ENCODE measurements around the gene AHDC1.
"Not testable (repeated sequence)": the region's sequence is repeated elsewhere in the genome, so short reads cannot be mapped to it uniquely, and the experiment has no call there.

Gene AHDC1

DNA sequence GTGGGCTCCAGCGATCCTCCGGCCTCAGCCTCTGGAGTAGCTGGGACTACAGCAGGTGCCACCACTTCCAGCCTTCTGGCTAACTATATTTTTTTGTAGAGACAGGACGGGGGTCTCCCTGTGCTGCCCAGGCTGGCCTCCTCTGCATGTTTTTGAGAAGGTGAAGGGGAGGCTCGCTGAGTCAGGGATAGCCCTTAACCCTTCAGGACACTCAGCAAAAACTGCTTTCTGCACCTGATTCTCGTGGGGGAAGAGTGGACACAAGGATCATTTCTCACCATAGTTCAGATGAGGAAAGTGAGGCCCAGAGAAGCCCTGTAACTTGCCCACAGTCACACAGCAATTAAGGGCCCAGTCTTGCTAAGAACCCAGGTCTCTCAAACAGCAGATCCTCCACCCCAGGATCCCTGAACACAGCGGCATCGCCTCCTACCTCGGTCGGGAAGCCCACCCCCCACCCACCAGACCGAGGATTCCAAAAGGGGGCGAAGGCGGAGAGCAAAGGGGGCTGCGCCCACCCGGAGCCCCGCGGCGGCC is 29.8 kb upstream of the AHDC1 start:
- DNase-seq, result no peak

DNA sequence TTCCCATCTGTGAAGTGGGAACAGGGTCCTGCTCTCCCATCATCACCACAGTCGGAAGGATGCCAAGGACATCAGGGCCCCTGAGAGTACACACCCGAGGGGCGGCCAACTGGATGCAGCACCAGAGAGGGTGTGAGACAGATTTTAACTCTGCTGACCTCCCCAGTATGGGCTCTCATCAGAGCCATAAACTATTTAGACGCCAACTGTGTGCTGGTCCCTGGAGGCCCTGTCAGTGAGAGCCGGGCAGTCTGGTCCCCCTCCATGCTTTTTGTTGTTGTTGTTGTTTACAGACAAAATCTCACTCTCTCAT is 29.3 kb upstream of the AHDC1 start:
- no peak for DNase-seq

DNA sequence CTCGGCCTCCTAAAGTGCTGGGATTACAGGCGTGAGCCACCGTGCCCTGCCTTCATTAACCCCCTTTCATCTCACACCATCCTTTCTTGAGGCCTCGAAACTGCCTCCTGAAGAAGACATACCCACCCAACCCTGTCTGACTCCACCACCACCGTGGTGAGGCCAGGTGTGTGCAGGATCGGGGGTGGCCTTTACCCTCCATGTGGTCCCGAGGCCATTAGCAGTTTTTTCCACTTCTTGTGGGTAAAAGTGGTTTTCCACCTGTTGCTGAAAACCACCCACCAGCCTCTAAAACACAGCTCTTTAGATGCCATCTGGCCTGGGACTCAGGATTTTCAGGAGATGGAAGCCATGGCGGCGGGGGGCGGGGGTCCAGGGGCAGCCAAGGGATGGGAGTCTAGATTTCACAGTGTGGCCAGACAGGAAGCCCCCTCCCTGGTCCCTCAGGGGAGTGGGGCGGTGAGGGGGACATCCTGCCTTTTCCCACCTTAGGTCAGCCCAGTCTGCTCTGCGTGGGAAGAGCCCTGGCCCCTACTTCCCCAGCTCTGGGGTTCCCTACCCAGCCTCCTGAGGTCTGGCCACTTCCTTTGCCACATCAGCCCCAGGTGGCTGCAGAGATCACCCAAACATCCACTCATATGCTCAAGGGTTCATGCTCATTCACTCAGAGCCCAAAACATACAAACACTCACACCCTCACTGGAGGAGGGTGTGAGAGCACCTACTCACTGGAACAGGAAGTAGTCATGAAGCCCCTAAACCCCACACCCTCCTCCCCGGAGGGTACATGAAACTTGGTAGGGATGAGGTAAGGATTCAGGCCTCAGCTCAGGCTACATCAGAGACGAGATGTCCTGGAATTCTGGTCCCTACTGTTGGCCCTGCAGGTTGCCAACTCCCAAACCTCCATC is 28.7 kb upstream of the AHDC1 start:
- no peak for DNase-seq

DNA sequence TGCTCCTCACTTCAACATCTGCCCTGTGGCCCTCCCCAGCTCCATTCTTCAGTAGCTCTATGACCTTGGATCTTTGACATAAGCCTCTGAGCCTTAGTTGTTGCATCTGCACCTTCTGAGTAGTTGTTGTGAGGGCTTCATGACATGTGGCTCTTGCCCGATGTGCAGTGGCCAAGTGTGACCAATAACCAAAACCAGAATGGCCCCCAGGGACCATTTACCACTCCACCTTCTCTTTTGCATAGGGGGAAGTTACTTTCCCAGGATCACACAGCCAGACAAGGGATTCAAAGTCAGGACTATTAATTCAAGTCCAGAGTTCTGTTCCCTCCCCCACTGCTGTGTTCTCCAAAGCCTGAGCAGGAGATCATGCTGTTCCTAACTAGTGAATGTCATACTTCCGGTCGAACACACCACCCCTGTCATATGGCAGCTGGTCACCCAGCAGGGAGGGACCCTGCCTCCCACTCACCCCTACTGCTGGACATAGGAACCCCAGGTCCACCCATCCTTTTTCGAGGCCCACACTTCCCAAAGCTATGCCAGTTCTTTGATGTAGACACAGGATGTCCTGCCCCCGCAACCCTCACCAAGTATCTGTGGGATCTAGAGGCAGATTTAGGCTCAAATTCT is 27.0 kb upstream of the AHDC1 start:
- no peak for DNase-seq

DNA sequence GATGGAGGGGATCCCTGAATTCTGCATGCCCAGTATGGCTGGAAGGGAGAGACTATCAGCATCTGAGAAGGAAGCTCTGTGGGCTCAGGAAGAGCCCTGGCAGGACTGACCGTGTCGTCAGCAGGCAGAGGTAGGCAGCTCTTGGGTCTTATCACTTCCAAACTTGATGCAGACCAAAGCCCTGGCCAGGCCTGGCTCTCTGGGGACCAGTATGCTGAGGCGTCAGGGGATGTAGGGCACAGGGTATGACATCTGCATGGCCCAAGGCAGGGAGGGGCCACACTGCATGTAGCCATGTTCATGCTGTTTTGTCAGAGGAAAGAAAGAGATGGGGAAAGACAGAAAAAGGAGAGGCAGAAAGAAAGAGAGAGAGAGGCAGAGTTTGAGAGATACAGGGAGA is 24.8 kb upstream of the AHDC1 start:
- DNase-seq, result no peak

DNA sequence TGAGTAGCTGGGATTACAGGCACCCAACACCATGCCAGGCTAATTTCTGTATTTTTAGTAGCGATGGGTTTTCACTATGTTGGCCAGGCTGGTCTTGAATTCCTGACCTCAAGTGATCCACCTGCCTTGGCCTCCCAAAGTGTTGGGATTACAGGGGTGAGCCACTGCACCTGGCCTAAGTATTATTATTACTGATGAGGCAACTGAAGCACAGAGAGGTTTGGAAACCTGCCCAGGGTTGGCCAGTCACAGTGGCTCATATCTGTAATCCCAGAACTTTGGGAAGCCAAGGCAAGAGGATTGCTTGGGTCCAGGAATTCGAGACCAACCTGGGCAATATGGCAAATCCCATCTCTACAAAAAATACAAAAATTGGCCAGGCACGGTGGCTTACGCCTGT is 23.8 kb upstream of the AHDC1 start:
- DNase-seq, result not testable (repeated sequence)

DNA sequence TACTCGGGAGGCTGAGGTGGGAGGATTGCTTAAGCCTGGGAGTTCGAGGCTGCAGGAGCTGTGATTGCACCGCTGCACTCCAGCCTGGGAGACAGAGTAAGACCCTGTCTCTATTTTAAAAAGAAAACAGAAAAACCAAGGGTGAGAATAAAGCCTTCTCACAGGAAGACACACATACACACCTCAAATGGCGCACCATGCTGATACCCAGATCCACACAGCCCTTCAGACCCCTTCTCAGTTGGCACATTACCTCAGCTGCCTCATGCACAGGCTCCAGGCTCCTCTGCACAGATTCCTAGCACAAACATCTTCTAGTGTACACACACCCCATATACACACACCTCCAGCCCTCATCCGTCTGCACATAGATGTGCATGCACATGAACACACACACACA is 23.1 kb upstream of the AHDC1 start:
- DNase-seq, result no peak

DNA sequence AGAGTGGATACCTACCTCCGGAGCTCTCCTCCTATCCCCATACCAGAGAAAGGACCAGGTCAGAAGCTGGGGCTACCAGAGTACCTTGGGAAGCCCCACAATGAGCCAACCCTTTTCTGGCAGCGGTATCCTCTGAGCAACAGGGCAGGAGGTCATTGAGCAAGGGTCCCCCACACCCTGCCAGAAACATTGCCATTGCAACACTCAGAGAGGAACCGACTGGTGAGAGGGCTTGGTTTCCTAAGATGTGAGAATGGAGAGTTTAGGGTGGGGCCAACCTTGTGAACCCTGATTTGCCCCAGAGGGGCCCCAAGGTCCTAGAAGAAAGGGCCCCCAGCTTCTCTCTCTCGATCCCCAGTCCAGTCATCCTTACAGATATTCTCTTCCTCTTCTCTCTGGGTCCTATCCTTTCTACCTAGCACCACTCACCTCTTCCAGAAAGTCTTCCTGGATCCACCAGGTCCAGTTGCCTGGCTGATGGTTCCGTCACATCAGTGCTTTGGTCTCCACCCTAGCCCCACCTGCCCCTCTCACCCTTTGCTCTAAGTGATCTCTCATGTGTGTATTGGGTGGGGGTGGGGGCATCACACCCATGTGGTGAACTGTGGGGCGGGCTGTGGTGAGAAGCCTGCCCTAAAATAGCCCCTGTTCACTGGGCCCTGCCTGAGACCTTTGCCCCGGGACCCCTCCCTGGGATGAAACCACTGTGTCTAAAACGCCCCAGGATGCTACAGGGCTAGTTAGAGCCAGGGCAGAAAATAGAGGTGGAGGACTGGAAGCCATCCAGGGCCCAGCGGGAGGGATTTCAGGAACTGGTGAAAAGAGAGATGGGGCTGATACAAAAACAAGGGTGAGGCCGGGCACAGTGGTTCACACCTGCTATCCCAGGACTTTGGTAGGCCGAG is 22.3 kb upstream of the AHDC1 start:
- DNase-seq, result no peak

DNA sequence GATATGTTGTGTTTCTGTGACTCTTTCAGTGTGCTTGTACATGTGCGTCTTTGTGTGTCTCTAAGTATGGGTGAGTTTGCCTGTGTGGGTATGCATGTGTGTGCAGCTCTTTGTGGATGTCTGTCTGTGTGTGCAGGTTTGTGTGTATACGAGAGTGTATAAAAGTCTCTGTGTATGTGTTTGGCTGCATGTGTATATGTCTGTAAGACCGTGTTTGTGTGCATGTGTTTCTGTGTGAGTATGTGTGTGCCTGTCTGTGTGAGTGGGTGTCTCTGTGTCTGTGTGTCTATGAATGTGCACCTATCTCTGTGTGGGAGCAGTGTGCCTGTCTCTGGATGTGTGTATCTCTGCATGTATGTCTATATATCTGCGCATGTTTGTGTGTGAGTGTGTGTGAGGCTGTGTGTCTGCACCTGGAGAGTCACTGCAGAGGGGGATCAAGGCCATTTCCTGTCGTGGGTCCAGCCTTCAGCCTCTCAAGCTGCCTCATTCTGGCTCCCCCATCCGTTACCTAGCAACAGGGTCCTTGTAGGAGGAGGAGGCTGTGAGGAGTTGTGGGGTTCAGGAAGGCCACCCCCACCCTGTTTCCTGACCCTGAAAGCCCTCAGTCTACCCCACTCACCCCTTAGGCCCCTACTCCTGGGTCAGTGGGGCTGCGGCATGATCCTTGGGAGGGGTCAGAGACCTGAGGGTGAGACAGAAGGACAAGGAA is 20.7 kb upstream of the AHDC1 start:
- DNase-seq, result no peak

DNA sequence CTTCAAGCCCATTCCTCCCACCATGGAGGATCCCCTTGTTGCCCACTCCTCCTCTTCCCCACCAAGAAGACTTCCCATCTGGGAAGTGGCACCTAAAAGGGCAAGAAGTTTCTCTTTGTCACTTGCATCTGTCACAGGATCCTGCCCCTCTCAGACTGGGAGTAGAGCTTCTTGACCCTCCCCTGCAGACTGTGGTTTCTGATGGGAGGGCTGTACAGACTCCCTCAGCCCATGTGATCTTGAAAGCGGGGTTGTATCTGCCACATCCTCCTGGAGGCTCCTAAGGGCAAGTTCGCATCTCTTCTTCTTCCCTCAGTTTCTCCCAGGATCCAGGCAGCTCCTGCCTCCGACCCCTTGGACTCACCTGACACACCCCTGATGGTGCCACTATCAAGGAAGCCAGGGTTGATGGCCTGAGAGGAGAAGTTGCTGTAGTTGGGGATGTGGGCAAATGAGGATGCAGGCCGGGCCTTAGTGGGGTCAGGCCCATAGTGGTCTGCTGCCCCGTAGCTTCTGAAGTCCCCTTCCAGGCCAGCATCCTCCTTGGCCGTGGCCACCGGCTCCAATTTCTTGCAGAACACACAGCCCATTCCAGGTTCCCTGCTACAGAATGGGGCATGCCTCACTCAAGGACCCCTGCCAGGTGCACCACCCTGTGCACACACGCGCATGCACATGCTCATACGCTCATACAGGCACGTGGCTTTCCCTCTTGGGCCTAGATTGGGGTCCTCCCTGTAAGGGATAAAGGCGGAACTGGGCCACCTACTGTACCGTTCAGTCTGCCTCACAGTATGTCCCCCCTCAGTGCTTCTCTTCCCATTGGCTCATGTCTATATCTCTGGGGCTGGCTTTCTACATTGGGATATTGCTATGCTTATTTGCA is 19.6 kb upstream of the AHDC1 start:
- DNase-seq, result no peak

DNA sequence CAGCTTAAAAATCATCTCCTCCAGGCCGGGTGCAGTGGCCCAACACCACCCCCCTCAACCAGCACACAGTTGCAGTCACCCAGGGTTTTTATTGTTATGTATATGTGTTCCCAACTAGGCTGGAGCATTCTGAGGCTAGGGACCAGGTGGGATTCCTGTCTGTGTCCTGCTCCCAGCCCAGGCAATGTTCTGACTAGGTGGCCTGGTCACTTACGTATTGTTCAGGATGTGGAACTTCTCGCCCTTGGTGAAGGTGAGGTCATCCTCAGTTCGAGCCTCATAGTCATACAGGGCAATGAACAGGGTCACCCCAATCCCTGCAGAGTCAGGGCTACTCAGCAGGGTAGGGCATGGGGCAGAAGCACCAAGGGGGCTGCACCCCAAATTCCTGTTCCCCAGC is 18.9 kb upstream of the AHDC1 start:
- DNase-seq, result no peak

DNA sequence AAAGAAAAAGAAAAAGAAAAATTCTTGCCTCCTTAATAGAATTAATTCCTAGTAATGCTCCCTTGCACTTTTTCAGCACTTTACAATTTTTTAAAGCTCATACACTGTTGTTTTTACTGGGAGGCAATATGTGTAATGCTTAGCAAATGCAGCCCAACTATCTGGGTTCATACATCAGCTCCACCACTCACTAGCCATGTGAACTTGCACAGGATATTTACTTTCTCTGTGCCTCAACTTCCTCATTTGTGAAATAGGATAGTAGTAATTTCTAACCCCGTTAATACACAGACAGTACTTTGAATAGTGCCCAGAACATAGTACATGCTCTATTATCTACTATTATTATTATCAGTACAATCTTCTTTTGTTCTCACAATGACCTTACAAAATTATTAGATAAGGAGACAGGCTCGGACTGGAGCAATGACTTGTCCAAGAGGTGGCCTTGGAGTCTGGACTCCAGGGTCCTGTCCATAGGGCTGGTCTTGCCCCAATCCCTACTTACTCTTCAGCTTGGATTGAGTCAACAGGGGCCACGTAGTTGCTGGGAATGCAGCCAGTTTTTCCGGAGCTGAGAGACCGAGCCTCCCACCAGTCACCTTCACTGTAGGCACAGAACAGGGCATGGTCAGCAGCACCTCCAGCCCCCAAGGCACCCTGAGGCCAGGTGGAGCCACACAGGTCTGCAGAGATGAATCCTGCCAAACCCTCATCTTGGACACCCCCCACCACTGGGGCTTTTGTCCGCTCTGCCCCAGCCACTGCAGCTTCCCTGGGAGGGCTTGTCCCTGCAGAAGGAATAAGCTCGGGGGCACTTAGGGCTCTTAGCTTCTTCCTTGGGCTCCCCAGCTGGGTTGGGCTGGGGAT is 17.3 kb upstream of the AHDC1 start:
- no peak for DNase-seq

DNA sequence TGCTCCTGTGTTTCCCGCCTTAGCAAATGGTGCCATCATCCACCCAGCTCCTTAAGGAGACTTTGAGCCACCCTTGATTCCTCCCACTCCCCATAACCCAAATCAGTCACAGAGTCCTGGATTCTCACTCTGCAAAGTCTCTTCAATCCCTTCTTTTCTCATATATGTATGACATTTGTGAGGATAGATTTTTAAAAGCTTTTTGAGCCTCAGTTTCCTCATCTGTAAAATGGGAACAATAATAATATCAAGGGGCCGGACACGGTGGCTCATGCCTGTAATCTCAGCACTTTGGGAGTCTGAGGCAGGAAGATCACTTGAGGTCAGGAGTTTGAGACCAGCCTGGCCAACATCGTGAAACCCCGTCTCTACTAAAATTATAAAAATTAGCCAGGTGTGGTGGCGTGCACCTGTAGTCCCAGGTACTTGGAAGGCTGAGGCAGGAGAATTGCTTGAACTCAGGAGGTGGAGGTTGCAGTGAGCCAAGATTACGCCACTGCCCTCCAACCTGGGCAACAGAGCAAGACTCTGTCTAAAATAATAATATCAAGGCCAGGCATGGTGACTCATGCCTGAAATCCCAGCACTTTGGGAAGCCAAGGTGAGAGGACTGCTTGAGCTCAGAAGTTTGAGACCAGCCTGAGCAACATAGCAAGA is 16.0 kb upstream of the AHDC1 start:
- DNase-seq, result not testable (repeated sequence)

DNA sequence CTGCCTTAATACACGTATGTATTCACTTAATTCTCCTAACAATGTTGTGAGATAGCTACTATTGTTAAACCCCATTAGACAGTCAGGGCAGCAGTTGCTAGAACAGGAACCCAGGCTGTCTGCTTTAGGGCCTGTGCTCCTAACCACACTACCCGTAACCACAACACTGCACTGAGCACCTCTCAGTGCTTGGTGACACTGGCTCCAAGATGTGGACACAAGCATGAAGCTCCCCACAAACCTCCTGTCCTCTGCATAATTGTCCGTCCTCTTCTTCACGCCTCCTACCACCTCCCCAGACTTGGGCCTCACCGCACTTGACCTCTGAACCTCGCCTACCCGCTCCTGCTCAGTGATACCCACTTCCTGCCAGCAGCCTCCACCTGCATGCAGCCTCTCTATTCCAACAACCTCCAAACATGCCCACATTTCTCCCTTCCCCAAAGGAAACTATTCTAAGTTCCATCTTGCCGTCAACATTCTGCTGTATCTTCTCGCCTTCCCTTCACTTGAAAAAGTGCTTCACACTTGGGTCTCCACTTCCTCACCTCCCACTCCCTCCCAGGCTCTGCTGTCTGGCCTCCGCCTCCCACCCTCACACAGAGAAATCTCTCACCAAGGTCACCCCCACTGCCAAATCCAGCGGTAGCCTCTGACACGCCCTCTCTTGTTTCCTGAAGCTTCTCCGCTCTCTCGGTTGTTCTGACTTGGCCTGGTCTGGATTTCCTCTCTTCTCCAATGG is 14.6 kb upstream of the AHDC1 start:
- DNase-seq, result no peak

DNA sequence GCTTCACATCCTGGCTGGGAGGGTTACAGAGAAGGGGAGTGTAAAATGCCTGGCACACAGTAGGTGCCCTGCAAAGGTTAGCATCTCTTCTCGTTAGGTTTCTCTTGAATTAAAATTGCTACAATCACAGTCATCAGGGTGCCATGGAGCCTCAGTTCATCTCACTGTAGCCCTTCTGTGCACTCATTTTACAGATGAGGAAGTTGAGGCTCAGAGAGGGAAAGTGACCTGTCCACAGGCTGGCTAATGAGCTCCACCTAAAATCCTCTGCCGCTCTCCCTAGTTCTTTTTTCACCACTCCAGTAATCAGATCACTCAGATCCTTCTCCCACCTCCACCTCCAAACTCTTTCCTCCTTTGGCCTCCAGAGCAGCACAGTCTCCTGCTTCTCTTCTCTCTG is 13.5 kb upstream of the AHDC1 start:
- DNase-seq, result no peak

DNA sequence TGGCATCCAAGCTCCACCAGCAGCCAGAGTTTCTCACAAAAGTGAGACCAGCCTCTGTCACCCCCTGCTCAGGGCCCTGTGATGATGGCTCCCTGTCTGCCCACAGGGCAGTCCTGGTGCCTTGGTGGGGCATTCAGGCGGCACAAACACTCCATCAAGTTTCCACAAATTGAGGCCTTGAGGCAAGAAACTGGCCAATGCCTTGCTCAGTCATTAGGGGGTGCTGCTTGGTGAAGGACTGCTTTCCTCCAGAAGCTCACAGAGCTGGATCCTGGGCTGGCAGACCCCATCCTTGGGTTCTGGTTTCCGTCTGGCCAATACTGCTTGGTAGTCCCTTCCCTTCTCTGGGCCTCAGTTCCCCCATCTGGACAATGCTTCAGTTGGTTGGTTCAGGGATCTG is 12.5 kb upstream of the AHDC1 start:
- no peak for DNase-seq

DNA sequence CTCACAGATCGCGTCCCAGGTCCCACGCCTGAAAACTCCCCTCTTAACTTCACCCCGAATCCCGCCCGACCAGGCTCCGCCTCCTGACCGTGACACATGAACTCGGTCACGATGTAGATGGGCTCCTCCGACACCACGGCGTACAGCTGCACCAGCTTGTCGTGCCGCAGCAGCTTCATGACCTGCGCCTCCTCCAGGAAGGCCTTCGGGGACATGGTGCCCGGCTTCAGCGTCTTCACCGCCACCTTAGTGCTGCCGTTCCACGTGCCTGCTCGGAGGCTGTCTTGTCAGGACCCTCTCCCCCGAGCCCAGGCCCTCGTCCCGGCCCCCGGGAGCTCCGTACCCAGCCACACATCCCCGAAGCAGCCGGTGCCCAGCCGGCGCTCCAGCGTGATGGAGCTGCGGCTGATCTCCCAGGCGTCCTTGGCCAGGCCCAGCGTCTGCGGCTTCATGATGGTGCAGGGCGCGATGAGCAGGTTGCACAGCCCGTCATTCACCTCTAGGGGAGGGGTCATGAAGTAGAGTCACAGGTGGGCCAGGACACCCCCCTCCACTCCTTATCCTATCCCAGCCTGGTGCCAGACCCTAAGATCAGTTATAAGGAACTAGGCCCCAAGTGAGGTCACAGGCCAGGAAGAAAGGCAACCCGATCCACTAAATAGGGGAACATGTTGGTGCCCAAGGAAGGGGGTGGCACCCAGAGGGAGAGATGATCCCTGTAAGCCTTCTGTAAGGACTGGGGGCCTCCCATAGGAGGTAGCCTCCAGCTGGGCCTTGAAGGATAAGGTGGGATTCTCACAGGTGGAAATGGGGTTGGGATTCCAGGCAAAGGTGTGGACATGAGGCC is 11.6 kb upstream of the AHDC1 start:
- DNase-seq, result no peak

DNA sequence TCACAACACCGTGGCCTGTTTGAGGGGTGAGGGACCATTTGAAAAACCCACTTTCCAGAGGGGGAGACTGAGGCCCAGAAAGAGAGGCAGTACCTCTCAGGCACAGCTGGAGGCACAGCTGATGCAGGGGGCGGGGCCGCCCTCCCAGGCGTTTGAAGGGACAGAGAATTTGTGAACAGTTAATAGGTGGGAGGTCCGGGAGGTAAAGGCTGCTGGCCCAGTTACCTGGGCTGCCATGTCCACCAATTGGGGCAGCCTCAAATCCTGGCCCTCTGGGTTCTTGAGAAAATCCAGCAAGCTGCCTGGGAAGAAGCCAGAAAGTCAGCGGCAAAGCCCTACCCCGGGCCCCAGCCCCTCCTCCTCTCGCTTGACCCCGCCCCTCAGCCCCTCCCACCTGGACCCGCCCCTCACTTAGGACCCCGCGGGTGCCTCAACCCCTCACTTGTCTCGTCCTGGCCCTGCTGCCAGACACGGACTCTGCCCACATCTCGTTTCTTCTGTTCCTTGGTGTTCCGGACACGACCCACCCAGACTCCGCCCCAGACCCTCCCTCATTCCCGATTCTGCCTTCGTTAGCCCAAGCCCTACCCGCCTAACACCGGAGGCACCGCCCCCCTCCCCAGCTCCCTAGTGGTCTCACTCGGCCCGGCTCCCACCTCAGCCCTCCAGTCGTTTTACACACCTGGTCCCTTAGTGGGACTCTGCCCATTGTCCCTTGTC is 10.8 kb upstream of the AHDC1 start:
- no peak for DNase-seq
